ENCODE data around the gene CIC.

The CIC gene

GRCh38 chr19:42288881-42289555 is 20.0 kb downstream of the CIC start:
- no peak for DNase-seq (ENCODE audit: low read depth, low spot score)

GRCh38 chr19:42289556-42290041 is 20.5 kb downstream of the CIC start:
- no peak for DNase-seq (ENCODE audit: low read depth, low spot score)

GRCh38 chr19:42290136-42290522 is 21.1 kb downstream of the CIC start:
- DNase-seq (ENCODE audit: low read depth, low spot score) = no peak

GRCh38 chr19:42290523-42291434 is 21.7 kb downstream of the CIC start:
- DNase-seq (ENCODE audit: low read depth, low spot score) = peak; percentile 37

GRCh38 chr19:42291435-42291810 is 22.4 kb downstream of the CIC start:
- DNase-seq (ENCODE audit: low read depth, low spot score) = no peak

- no peak for DNase-seq (ENCODE audit: low read depth, low spot score)
Observed at GRCh38 chr19:42292042-42292960, 23.2 kb downstream of the CIC start.

GRCh38 chr19:42292963-42293362 is 23.9 kb downstream of the CIC start:
- DNase-seq (ENCODE audit: low read depth, low spot score) = no peak

GRCh38 chr19:42293540-42293939 is 24.5 kb downstream of the CIC start:
- DNase-seq (ENCODE audit: low read depth, low spot score) = no peak

GRCh38 chr19:42293948-42294347 is 24.9 kb downstream of the CIC start:
- DNase-seq (ENCODE audit: low read depth, low spot score) = no peak

GRCh38 chr19:42294471-42295137 is 25.6 kb downstream of the CIC start:
- no peak for DNase-seq (ENCODE audit: low read depth, low spot score)

- no peak for DNase-seq (ENCODE audit: low read depth, low spot score)
Observed at GRCh38 chr19:42295342-42295741, 26.3 kb downstream of the CIC start.

GRCh38 chr19:42295831-42296525 is 26.9 kb downstream of the CIC start:
- DNase-seq (ENCODE audit: low read depth, low spot score) = peak; percentile 83

GRCh38 chr19:42297039-42297438 is 28.0 kb downstream of the CIC start:
- DNase-seq (ENCODE audit: low read depth, low spot score) = no peak

GRCh38 chr19:42301646-42302203 is 32.7 kb downstream of the CIC start, which contains the start of gene PRR19:
PRR19 (plus strand) TSS chr19:42302132; CDS start chr19:42309585, 7,453 bp downstream.
- no peak for DNase-seq (ENCODE audit: low read depth, low spot score)

- no peak for DNase-seq (ENCODE audit: low read depth, low spot score)
Observed at GRCh38 chr19:42303101-42303464, 34.0 kb downstream of the CIC start.

- DNase-seq (ENCODE audit: low read depth, low spot score) = no peak
Observed at GRCh38 chr19:42303876-42304275, 34.8 kb downstream of the CIC start.

GRCh38 chr19:42306646-42307045 is 37.6 kb downstream of the CIC start:
- no peak for DNase-seq (ENCODE audit: low read depth, low spot score)

GRCh38 chr19:42309686-42310085 is 40.6 kb downstream of the CIC start:
- DNase-seq (ENCODE audit: low read depth, low spot score) = no peak

- DNase-seq (ENCODE audit: low read depth, low spot score) = no peak
Observed at GRCh38 chr19:42311657-42312056, 42.6 kb downstream of the CIC start.

- no peak for DNase-seq (ENCODE audit: low read depth, low spot score)
Observed at GRCh38 chr19:42312370-42312769, 43.3 kb downstream of the CIC start.
